SK-N-SH (cell line): Measurements from ENCODE around the gene ZNF366.

Experiments used
- EP300 ChIP-seq, 2 experiments: IDR thresholded peaks; 2 replicates each; pipeline versions ENCODE4 v1.4.0 to v1.6.1; 2012; ENCODE audit warnings: borderline replicate concordance in 1 of 2, low read depth in 1 of 2, low read length in 1 of 2
- JUND ChIP-seq: IDR thresholded peaks from 2 replicates; pipeline ENCODE4 v1.4.0; 2012
- POLR2AphosphoS5 ChIP-seq: IDR thresholded peaks from 2 replicates; pipeline ENCODE4 v1.6.1; 2012; ENCODE audit warnings: low read depth, low read length
- TF ChIP-seq, protein P1 (sequence below): fragments of 200-600 bp; sonication (generic); IDR thresholded peaks from 2 replicates; pipeline ENCODE4 v1.6.1; 2017; ENCODE audit warnings: antibody characterized with exemption, mild to moderate bottlenecking, moderate library complexity

DNA sequence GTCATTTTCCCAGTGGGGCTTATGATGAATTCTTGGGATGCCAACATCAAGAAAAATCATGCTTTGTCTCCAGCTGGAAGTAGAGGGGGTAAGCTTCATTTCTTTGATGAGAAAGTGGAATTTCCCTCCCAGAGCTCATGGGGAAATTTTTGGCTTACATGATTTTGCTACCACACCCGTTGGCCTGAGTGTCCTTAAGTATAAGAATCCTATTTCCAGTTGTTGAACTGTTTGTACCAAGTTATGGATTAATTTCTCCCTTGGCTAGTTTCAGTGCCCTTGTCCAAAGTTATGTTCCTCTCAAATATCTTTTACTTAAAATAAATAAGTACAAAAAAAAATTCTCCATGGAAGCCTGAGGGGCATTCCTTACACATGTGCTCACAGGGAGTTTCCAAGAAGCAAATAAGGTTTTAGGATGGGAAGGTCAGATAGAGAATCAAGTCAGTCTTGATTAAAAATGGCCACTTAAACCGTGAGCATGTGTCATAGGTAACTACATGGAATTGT, 104.8 kb downstream of the ZNF366 start:
- no peak for TF ChIP-seq JUND
- TF ChIP-seq, protein P1, sequence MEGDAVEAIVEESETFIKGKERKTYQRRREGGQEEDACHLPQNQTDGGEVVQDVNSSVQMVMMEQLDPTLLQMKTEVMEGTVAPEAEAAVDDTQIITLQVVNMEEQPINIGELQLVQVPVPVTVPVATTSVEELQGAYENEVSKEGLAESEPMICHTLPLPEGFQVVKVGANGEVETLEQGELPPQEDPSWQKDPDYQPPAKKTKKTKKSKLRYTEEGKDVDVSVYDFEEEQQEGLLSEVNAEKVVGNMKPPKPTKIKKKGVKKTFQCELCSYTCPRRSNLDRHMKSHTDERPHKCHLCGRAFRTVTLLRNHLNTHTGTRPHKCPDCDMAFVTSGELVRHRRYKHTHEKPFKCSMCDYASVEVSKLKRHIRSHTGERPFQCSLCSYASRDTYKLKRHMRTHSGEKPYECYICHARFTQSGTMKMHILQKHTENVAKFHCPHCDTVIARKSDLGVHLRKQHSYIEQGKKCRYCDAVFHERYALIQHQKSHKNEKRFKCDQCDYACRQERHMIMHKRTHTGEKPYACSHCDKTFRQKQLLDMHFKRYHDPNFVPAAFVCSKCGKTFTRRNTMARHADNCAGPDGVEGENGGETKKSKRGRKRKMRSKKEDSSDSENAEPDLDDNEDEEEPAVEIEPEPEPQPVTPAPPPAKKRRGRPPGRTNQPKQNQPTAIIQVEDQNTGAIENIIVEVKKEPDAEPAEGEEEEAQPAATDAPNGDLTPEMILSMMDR = no peak
- TF ChIP-seq POLR2AphosphoS5 = no peak
- no peak for TF ChIP-seq EP300 (IDR thresholded peaks at IDR 0.05; ENCODE audit: borderline replicate concordance in 1 of 2, low read depth in 1 of 2, low read length in 1 of 2)
